CD1c-positive myeloid dendritic cell (primary cell): ENCODE data around the gene NCKAP5.

Source experiments
- DNase-seq: peaks from one replicate; pipeline ENCODE4 v3.0.0-alpha.2; 2016; ENCODE audit errors: extremely low spot score

Gene NCKAP5

DNA sequence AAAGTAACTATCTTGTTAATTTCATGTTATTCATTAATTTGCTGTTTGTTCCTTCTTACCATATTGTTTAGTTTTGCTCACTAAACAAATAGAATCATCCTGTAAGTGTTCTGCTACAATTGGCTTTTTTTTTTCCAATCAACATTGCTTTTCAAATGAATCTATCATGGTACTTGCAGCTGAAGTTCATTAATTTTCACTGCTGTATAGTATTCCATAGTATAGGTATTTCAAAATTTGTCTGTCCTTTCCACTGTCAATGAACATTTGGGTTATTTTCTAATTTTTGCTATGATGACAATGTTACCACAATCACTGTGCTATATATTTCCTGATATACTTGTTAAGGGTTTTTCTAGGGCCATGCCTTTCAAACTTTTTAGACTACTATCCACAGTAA is 809.3 kb downstream of the NCKAP5 start:
- no peak for DNase-seq

DNA sequence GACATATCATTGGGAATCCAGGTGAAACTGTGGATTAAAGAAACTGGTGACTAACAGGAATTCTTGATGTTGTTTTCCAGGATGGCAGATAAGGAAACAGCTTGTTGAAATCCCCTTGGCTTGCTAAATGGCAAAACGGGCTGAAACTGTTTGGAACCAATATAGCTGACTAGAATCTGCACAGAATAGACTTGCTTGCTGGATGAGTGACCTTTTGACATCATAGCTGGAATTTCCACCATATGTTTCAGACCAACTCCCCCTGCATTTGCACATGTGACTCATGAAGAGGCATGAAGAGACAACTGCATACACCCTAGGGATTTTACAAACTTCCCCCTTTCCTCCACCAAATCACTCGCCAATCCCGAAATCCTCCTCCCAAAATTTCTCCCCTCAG is 810.6 kb downstream of the NCKAP5 start:
- DNase-seq: no peak

GRCh38 chr2:132757002-132757589 is 811.2 kb downstream of the NCKAP5 start:
- DNase-seq: no peak

DNA sequence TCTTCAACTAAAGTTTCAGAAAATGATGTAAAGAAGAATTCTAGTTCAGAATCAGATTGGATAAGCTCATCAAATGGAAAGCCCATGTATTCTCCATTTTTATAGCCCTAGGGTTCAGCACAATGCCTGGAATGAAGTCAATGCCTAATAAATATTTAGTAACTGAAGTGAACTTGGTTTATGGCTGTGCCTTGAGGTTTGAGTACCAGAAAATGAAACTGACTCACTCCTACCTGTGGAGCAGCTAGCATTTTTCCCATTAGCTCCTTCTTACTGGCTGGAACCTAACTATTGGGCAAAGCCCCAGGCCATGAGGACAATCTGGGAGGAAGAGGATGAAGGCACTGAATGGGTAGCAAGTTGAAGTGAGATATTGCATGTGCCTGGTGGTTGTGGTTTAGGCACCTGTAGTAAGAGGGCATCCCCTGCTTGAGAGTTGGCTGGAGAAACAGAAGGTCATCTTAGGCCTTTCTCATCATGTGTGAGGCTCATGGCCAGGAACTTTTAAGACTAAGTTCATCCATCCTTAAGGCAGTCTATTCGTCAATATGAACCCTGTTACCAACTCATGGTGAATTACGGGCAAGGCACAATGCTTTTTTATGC is 813.3 kb downstream of the NCKAP5 start:
- no peak for DNase-seq

GRCh38 chr2:132754392-132754791 is 813.9 kb downstream of the NCKAP5 start:
- DNase-seq: no peak

GRCh38 chr2:132752421-132753206 is 815.6 kb downstream of the NCKAP5 start:
- no peak for DNase-seq

DNA sequence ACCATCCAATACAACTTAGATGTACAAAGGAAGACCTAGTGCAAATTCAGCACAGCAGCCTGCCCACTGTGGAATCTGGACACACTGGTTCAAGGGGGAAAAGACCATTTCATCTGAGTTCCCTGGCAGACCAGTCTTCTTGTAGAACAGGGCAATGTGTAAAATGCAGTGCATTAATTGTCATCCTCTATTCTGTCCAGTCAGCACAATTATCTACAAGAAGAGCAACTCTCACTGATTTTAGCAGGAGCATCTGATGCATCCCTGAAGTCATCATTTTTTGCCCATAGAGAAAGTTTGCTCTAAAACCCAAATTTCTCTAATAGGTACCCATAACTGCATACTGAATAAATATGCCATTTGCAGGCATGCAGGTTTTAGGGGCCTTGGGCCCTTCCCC is 816.4 kb downstream of the NCKAP5 start:
- DNase-seq: no peak

DNA sequence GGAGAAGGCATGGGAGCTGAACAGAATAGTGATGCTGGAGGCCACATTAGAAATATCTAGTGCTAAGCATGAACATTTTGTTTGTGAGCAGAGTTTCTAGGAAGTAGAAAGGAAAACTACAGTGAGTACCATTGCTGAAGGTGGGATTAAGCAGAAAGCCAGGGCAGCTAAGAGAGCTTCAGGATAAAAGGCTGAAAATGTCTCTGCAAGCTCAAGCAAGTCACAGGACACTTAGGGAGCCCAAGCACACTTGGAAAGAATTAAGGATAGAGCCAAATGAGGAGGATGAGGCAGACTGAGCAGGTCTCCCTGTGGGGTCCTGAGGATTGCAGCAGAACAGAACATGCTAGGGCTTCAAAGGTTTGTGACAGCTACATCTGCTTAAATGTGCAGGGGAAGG is 817.7 kb downstream of the NCKAP5 start:
- DNase-seq: no peak

DNA sequence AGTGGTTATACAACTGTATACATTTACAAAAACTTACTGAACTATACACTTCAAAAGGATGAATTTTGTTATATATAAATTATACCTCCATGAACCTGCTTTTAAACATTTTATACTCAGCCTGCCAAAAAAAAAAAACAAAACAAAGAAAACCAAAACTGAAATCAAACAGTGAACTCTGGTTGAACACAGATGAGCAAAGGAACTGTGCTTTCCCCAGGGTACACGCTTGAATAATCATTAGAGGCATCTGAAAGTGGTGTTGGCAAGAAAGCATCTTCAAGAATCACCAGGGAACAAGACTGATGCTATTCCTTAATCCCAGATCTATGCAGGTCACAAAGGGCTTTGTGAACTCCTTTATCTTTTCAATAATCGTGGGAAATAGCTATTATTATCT is 821.2 kb downstream of the NCKAP5 start:
- DNase-seq: no peak

- DNase-seq: no peak
Observed at GRCh38 chr2:132741754-132742153, 826.5 kb downstream of the NCKAP5 start.

GRCh38 chr2:132740081-132740720 is 828.1 kb downstream of the NCKAP5 start:
- no peak for DNase-seq

DNA sequence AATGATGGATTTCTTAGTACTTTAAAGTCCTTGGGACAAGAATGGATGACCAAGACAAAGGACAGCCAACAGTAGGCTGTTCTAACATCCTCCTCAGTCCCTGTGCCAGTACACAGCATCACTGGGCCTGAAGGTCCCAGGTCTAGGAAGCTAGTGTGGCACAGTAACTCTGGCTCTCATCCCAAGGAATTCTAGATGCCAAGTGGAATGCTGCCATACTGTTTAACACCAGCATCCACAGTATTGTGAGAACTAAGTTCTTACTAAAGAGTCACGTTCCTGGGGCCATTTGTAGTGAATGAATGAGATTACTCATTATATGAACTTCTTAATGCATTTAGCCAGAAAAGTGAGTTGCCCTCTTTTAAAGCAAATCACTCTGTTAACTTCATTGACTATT is 830.0 kb downstream of the NCKAP5 start:
- DNase-seq: no peak

DNA sequence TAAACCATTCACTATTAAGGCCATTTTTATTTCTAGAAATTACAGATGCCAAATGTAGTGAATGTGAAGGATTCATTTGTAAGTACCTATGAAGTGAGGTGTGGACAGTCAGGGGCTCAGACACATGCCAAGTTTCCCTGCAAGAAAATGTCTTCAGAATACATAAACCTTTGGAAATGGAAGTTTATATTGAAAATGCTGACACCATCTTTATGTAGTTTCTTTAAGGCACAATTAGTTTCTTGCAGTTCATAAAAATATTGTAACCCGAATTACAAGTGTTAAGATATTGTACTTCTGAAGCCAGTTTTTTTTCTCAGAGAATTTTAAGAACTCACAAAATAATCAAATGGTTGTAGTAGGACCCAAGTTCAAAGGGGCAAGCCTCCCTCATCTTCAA is 832.2 kb downstream of the NCKAP5 start:
- no peak for DNase-seq

- no peak for DNase-seq
Observed at GRCh38 chr2:132734961-132735360, 833.3 kb downstream of the NCKAP5 start.

DNA sequence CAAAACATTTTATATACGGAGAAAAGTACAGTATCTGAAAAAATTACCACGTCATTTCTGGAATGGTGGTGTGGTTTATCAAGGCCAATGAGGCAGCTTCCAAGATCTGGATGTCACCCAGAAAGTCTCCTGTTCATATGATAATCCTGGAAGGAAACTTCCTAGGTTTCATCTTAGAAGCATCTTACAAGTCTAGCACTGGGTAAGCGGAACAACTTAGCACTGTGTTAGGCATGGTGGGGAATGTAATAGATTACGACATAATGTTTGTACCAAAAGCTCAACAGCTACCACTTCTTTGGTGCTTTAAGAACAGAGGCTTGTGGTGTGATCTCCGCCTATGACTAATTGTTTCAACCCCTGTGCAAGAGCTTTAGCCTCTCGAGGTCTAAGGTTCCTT is 835.2 kb downstream of the NCKAP5 start:
- no peak for DNase-seq

- DNase-seq: no peak
Observed at GRCh38 chr2:132732694-132733093, 835.6 kb downstream of the NCKAP5 start.

- no peak for DNase-seq
Observed at GRCh38 chr2:132731441-132731840, 836.8 kb downstream of the NCKAP5 start.

DNA sequence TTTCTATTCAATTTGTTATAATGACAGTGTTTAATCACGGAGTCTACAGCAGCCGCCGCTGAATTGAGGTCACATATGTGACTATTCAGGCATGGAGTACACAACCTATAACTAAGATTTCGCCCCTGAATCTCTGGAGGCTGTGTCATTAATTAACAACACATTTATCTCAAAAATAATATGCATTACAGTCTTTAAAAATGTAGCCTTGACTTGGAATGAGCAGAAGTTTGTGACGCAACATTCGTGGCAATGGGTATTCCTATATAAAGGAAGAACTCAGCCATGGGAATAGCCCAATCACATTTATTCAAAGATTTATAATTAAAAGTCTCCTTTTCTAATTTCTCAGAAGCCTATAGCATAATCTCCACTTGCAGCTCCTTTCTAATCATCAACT is 837.7 kb downstream of the NCKAP5 start:
- DNase-seq: no peak

GRCh38 chr2:132729522-132729921 is 838.7 kb downstream of the NCKAP5 start:
- no peak for DNase-seq

GRCh38 chr2:132726155-132726554 is 842.1 kb downstream of the NCKAP5 start:
- no peak for DNase-seq

DNA sequence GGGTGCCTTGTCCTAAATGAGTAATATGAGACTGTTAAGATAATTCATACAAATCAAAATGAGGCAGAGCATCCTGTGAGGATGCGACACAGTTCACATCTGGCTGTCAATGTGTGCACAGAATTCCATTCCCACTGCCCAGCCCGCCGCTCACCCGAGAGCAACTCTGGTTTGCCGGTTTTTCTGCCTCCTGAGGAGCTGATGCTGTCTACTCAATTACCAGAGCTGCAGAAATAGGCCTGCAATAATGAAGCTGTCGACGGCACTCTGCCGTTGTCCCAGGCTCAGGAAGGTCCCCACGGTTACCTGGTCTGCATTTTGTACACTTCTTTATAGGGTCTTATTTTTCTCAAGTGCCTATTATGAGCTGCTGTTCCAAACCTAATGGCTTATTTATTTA is 842.5 kb downstream of the NCKAP5 start:
- no peak for DNase-seq

- no peak for DNase-seq
Observed at GRCh38 chr2:132725148-132725547, 843.1 kb downstream of the NCKAP5 start.

- DNase-seq: no peak
Observed at GRCh38 chr2:132721938-132722337, 846.3 kb downstream of the NCKAP5 start.
